Activated CD4-positive, alpha-beta T cell treated with anti-CD3 and anti-CD28 coated beads for 48 hours (primary cell): ENCODE data around the gene FAM3A.
A peak's percentile ranks its signal among the peaks of the same experiment; 100 is the strongest.

Source experiments
- DNase-seq: peaks from one replicate; pipeline ENCODE4 v3.0.0-alpha.2; 2020

FAM3A gene

GRCh38 chrX:154458116-154458953 lies 57.7 kb downstream of the FAM3A start, which contains the start of gene PLXNA3:
Gene PLXNA3, plus strand, starts transcription at chrX:154458281. Its CDS starts 1,903 bp downstream, at chrX:154460184.
- peak; percentile 67 for DNase-seq

- peak; percentile 56 for DNase-seq
These were observed 58.4 kb downstream of the FAM3A start for GRCh38 chrX:154457491-154458115.
